Measurements from ENCODE around the gene PTPRG. TPM values are rescaled to one million over a fixed set of nuclear protein-coding genes. Genes with fewer than 3 reads are reported as not detected.

Gene PTPRG
- total and polyA plus RNA-seq, 2 donors (not counting 3 experiments of a cell fraction or from before 2014, with no cell fraction given): 8.9 to 39.1 TPM

DNA sequence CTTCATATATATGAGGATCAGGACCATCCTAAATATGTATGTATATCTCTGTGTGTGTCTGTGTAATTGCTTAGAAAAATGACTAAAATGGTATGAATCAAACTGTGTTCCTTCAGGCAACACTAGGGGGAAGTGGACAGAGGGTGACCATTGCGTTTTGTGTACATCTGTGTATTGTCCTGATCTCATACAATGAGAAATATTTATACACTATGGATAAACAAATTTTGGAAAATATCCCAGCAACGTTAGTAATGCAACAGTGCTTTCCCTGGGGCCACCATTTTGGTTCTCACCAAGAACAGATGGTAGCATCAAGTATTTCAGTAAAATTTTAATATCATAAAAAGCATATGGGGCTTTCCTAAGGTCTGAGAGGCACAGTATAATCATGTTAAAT lies 130.1 kb downstream of the PTPRG start:
- Histone ChIP-seq H2AFZ (ENCODE audit: low read depth, low read length) (no peak overlapping the region), H3K27me3 (ENCODE audit: control insufficient read depth in 2 of 2, insufficient read depth in 2 of 2, low read length in 2 of 2) (no peaks in the 10 kb centered on the region), H3K9me3 (replicated peaks; ENCODE audit: control insufficient read depth, insufficient read depth, low read length) (no peaks in the 10 kb centered on the region), H4K20me1 (replicated peaks; ENCODE audit: control insufficient read depth, extremely low read depth, insufficient read depth, low read length) (no peaks in the 10 kb centered on the region), H3K27ac (ENCODE audit: insufficient read depth, low read depth, low read length) (no peak overlapping the region), H3K36me3 (ENCODE audit: control insufficient read depth in 2 of 2, extremely low read depth in 1 of 2, insufficient read depth in 2 of 2, low read length in 2 of 2) (no peaks in the 10 kb centered on the region), H3K79me2 (ENCODE audit: control insufficient read depth, insufficient read depth, low read length) (no peaks in the 10 kb centered on the region), H3K9me1 (replicated peaks; ENCODE audit: control insufficient read depth, extremely low read depth, insufficient read depth, low read length) (no peaks in the 10 kb centered on the region), H3K4me2 (ENCODE audit: insufficient read depth, low read length) (no peak overlapping the region), H3K9ac (replicated peaks; ENCODE audit: extremely low read depth, insufficient read depth, low read length) (no peak overlapping the region), H3K4me1 (ENCODE audit: control insufficient read depth, extremely low read depth, insufficient read depth, low read length) (no peaks in the 10 kb centered on the region), H3K4me3 (replicated peaks in 1 of 3; ENCODE audit: insufficient read depth in 1 of 3, low read depth in 1 of 3, low read length in 3 of 3) (no peak overlapping the region)
- intact Hi-C loops (cut with micrococcal nuclease) (no loop called here), dilution Hi-C loops (cut with MboI; ENCODE audit: extremely low pct_ligation_motif_present, low sequenced_read_pairs) (no loop called here)
- ChIA-PET CTCF (no interaction called here), POLR2A (no interaction called here)
- FAIRE-seq: no peak
- DNase-seq (ENCODE audit: low read depth, low spot score): no peak
- no peak for TF ChIP-seq EZH2 (IDR thresholded peaks at IDR 0.05; ENCODE audit: borderline replicate concordance, low read depth, low read length, severe bottlenecking)
- TF ChIP-seq, protein P1, sequence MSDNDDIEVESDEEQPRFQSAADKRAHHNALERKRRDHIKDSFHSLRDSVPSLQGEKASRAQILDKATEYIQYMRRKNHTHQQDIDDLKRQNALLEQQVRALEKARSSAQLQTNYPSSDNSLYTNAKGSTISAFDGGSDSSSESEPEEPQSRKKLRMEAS (IDR thresholded peaks at IDR 0.05; ENCODE audit: insufficient read depth, insufficient read length): no peak
- TF ChIP-seq POLR2A (IDR thresholded peaks at IDR 0.05; ENCODE audit: low read depth, low read length): no peak
- no peak for TF ChIP-seq FOS (IDR thresholded peaks at IDR 0.05; ENCODE audit: borderline replicate concordance, insufficient read depth, low read length)
- TF ChIP-seq CTCF (IDR thresholded peaks at IDR 0.05; ENCODE audit: extremely low read depth in 1 of 2, insufficient read depth in 1 of 2, low read depth in 1 of 2, low read length in 2 of 2): no peak
- no peak for TF ChIP-seq MYC (IDR thresholded peaks at IDR 0.05; ENCODE audit: low read depth, low read length)
- no peak for TF ChIP-seq GATA2 (IDR thresholded peaks at IDR 0.05; ENCODE audit: insufficient read depth, insufficient read length, low read depth, low read length)
- no peak for TF ChIP-seq POLR2AphosphoS5 (IDR thresholded peaks at IDR 0.05; ENCODE audit: insufficient read depth, low read depth, low read length)
- no peak for TF ChIP-seq JUN (IDR thresholded peaks at IDR 0.05; ENCODE audit: borderline replicate concordance, insufficient read depth, insufficient read length, low read depth)
- no TSS peak for BruUV-seq (replicated peaks)
